ENCODE results near the gene PGAM2.
A peak's percentile ranks its signal among the peaks of the same experiment; 100 is the strongest.

Gene PGAM2

GRCh38 chr7:44094883-44095592 is 29.7 kb upstream of the PGAM2 start:
- no peak for DNase-seq (ENCODE audit: low spot score)
- ChIA-PET CTCF (no interaction called here), POLR2A (ENCODE audit: low non-redundant PET) (no interaction called here)
- TF ChIP-seq CTCF (conservative IDR thresholded peaks at IDR 0.05; ENCODE audit: low read depth), result no peak
- no peak overlapping the region for H3K27ac ChIP-seq

- TF ChIP-seq CTCF (conservative IDR thresholded peaks at IDR 0.05; ENCODE audit: low read depth), result no peak
- POLR2A ChIA-PET (ENCODE audit: low non-redundant PET), result no interaction called here
- CTCF ChIA-PET, result no interaction called here
- DNase-seq (ENCODE audit: low spot score), result no peak
- no peak overlapping the region for H3K27ac ChIP-seq
Measured at GRCh38 chr7:44094365-44094764, 29.0 kb upstream of the PGAM2 start.

- no peak for DNase-seq (ENCODE audit: low spot score)
- ChIA-PET CTCF (no interaction called here), POLR2A (ENCODE audit: low non-redundant PET) (no interaction called here)
- no peak for TF ChIP-seq CTCF (conservative IDR thresholded peaks at IDR 0.05; ENCODE audit: low read depth)
- no peak overlapping the region for H3K27ac ChIP-seq
Measured at GRCh38 chr7:44093102-44093641, 27.8 kb upstream of the PGAM2 start.

- POLR2A ChIA-PET (ENCODE audit: low non-redundant PET), result interaction anchor here (0.6 kb wide), 1 partner anchor 12 kb away, joined by 6 read pairs; no protein-coding TSS in a partner anchor
Measured at GRCh38 chr7:44087911-44088838, 22.8 kb upstream of the PGAM2 start.

GRCh38 chr7:44086627-44087026 is 21.3 kb upstream of the PGAM2 start:
- ChIA-PET POLR2A (ENCODE audit: low non-redundant PET) (no interaction called here), CTCF (interaction anchor here (1.0 kb wide), 1 partner anchor 14 kb away, joined by 3 read pairs; no protein-coding TSS in a partner anchor)
- no peak for TF ChIP-seq CTCF (conservative IDR thresholded peaks at IDR 0.05; ENCODE audit: low read depth)
- H3K27ac ChIP-seq, result no peak overlapping the region
- DNase-seq (ENCODE audit: low spot score), result no peak

More at GRCh38 chr7:44087911-44088838, 22.8 kb upstream of the PGAM2 start:
- TF ChIP-seq CTCF (conservative IDR thresholded peaks at IDR 0.05; ENCODE audit: low read depth), result no peak
- DNase-seq (ENCODE audit: low spot score), result no peak
- CTCF ChIA-PET, result interaction anchor here (0.5 to 0.7 kb wide), 4 partner anchors 9 to 121 kb away, joined by 3 read pairs; partner anchors contain the start of gene POLD2
- peak overlapping the region; percentile 91 for H3K27ac ChIP-seq

- ChIA-PET CTCF (interaction anchor here (0.7 kb wide), 1 partner anchor 624 kb away, joined by 3 read pairs; no protein-coding TSS in a partner anchor), POLR2A (ENCODE audit: low non-redundant PET) (no interaction called here)
- peak overlapping the region; percentile 13 for H3K27ac ChIP-seq
- TF ChIP-seq CTCF (conservative IDR thresholded peaks at IDR 0.05; ENCODE audit: low read depth), result no peak
- DNase-seq (ENCODE audit: low spot score), result no peak
Measured at GRCh38 chr7:44085546-44085945, 20.2 kb upstream of the PGAM2 start.
